Lower lobe of right lung (tissue), 2 donors: ENCODE data around the gene OSBPL9. TPM values are rescaled to one million over a fixed set of nuclear protein-coding genes. Genes with fewer than 3 reads are reported as not detected.

Experiments
- ATAC-seq, 2 donors: fragments of 200-7000 bp; cut with Tn5 transposase; one replicate each; pipeline ENCODE4 v1.9.1; 2020 to 2022; ENCODE audit warnings: mild to moderate bottlenecking in 2 of 2, moderate library complexity in 2 of 2
- DNase-seq: peaks from one replicate; pipeline ENCODE4 v3.0.0-alpha.2; 2020
- H3K27ac ChIP-seq: fragments of 200-600 bp; one replicate; pipeline ENCODE4 v1.8.0; 2022
- H3K27me3 ChIP-seq: fragments of 200-600 bp; one replicate; pipeline ENCODE4 v1.8.0; 2022; ENCODE audit warnings: low read depth
- H3K36me3 ChIP-seq: fragments of 200-600 bp; one replicate; pipeline ENCODE4 v1.8.0; 2022; ENCODE audit warnings: mild to moderate bottlenecking
- H3K4me1 ChIP-seq: fragments of 200-600 bp; one replicate; pipeline ENCODE4 v1.8.0; 2022
- H3K4me3 ChIP-seq: fragments of 200-600 bp; one replicate; pipeline ENCODE4 v1.8.0; 2022; ENCODE audit warnings: mild to moderate bottlenecking
- H3K9me3 ChIP-seq: fragments of 200-600 bp; one replicate; pipeline ENCODE4 v1.8.0; 2022
- CTCF ChIP-seq: fragments of 200-600 bp; IDR thresholded peaks from one replicate; pipeline ENCODE4 v1.8.0; 2022; ENCODE audit warnings: antibody characterized with exemption, mild to moderate bottlenecking
- intact Hi-C: fragments of 100-400 bp; cut with DNase I; formaldehyde crosslinking; loops from one replicate; pipeline ENCODE4 v1.11.0; 2022
- long read RNA-seq: library from polyadenylated mRNA; unstranded; transcript quantifications from one replicate; pipeline ENCODE4 v2.0.0, GENCODE V29; 2021
- total RNA-seq: library from RNA; stranded (reverse); fragmentation: NEBNext Ultra II Directional; extraction: Animal tissue kit (Norgen Biotek cat#: 25700); gene quantifications from one replicate; pipeline ENCODE4 v1.2.1, GENCODE V29; 2021
- donor health status: DM: no; HTN: yes; CAD: no; lungs with severe emphysema.

Gene OSBPL9
- 65.4 TPM for total RNA-seq
- long read RNA-seq, transcript OSBPL9-222 (21 exons, 2,210 nt) = minor isoform, 22 of 97 reads
- long read RNA-seq, transcript OSBPL9-203 (24 exons, 2,893 nt) = major isoform, 23 of 97 reads
- long read RNA-seq, transcript OSBPL9-215 (23 exons, 2,831 nt) = minor isoform, 11 of 97 reads
- long read RNA-seq, partial matches to known transcripts = 13 of 97 reads
- long read RNA-seq, other reads (novel, unspliced or antisense) = 26 of 97 reads

GRCh38 chr1:51616903-51617708 is at the start of gene OSBPL9:
TSS of gene OSBPL9 (plus strand) at chr1:51617092. CDS start at chr1:51617111, 19 bp downstream.
- Histone ChIP-seq H3K27ac (peak within 1 kb of the TSS; percentile 86), H3K9me3 (no peaks in the 10 kb centered on the region), H3K4me3 (peak within 1 kb of the TSS; percentile 75), H3K36me3 (no peaks in the 10 kb centered on the region), H3K4me1 (peaks cover 37% of the 10 kb centered on the region), H3K27me3 (no peaks in the 10 kb centered on the region)
- no peak for TF ChIP-seq CTCF
- intact Hi-C loops = no loop called here
- DNase-seq = peak; percentile 92
- peak; percentile 96 to 98 for ATAC-seq

GRCh38 chr1:51567653-51568052 is 49.2 kb upstream of the OSBPL9 start:
- DNase-seq (no peak), ATAC-seq (no peak)
- Histone ChIP-seq H3K4me3 (no peak overlapping the region), H3K27ac (no peak overlapping the region), H3K4me1 (peaks cover 29% of the 10 kb centered on the region), H3K36me3 (no peaks in the 10 kb centered on the region), H3K27me3 (no peaks in the 10 kb centered on the region), H3K9me3 (no peaks in the 10 kb centered on the region)
- intact Hi-C loops = no loop called here
- TF ChIP-seq CTCF = no peak

GRCh38 chr1:51568231-51568935 is 48.5 kb upstream of the OSBPL9 start:
- Histone ChIP-seq H3K4me1 (peaks cover 29% of the 10 kb centered on the region), H3K36me3 (no peaks in the 10 kb centered on the region), H3K9me3 (no peaks in the 10 kb centered on the region), H3K27ac (no peak overlapping the region), H3K4me3 (no peak overlapping the region), H3K27me3 (no peaks in the 10 kb centered on the region)
- intact Hi-C loops = no loop called here
- ATAC-seq (no peak), DNase-seq (no peak)
- no peak for TF ChIP-seq CTCF

GRCh38 chr1:51569284-51570062 is 47.4 kb upstream of the OSBPL9 start:
- H3K4me1 ChIP-seq = peaks cover 25% of the 10 kb centered on the region
- TF ChIP-seq CTCF = no peak
- H3K27ac ChIP-seq = peak overlapping the region; percentile 49
- no peaks in the 10 kb centered on the region for H3K9me3 ChIP-seq
- ATAC-seq = peak; percentile 89 to 95
- no peak for DNase-seq
- no peak overlapping the region for H3K4me3 ChIP-seq
- H3K27me3 ChIP-seq = no peaks in the 10 kb centered on the region
- intact Hi-C loops = no loop called here
- H3K36me3 ChIP-seq = no peaks in the 10 kb centered on the region
